Lower leg skin (tissue), 3 donors: ENCODE measurements around the gene PLXNA2.

Source experiments
- CTCF ChIP-seq, 3 donors: fragments of 450-650 bp; IDR thresholded peaks; one replicate each; pipeline ENCODE4 v1.5.1; 2016; ENCODE audit warnings: antibody characterized with exemption in 3 of 3, mild to moderate bottlenecking in 3 of 3, moderate library complexity in 2 of 3
- POLR2A ChIP-seq, 2 donors: fragments of 450-650 bp; IDR thresholded peaks; one replicate each; pipeline ENCODE4 v1.6.1; 2016 to 2017; ENCODE audit warnings: antibody characterized with exemption in 2 of 2, mild to moderate bottlenecking in 1 of 2, moderate library complexity in 1 of 2

- TF ChIP-seq CTCF (IDR thresholded peaks at IDR 0.05) (no peak), POLR2A (IDR thresholded peaks at IDR 0.05) (no peak)
Observed at GRCh38 chr1:208171616-208172422, 72.4 kb downstream of the PLXNA2 start.
